Right lobe of liver (tissue), 6 donors: ENCODE measurements around the gene FOXJ3. TPM values are rescaled to one million over a fixed set of nuclear protein-coding genes. Genes with fewer than 3 reads are reported as not detected.

Experiments
- ATAC-seq, 4 donors: fragments of 200-7000 bp; cut with Tn5 transposase; one replicate each; pipeline ENCODE4 v1.9.1; 2020; ENCODE audit warnings: mild to moderate bottlenecking in 4 of 4, moderate library complexity in 4 of 4
- DNase-seq, 3 donors: peaks; one replicate each; pipeline ENCODE4 v3.0.0-alpha.2; 2020
- H3K27ac ChIP-seq, 3 donors: fragments of 200-600 bp; one replicate each; pipeline ENCODE4 v1.8.0; 2022
- H3K27me3 ChIP-seq, 2 donors: fragments of 200-600 bp; one replicate each; pipeline ENCODE4 v1.8.0; 2022
- H3K36me3 ChIP-seq, 4 donors: fragments of 200-600 bp; sonication (generic) in 1 of 4; one replicate each; pipeline versions ENCODE4 v1.5.1 to v1.8.0; 2017 to 2022; ENCODE audit warnings: control low read depth in 1 of 4
- H3K4me1 ChIP-seq, 4 donors: fragments of 200-600 bp; sonication (generic) in 1 of 4; one replicate each; pipeline versions ENCODE4 v1.5.1 to v1.8.0; 2017 to 2022; ENCODE audit warnings: control low read depth in 1 of 4
- H3K4me3 ChIP-seq, 3 donors: fragments of 200-600 bp; one replicate each; pipeline ENCODE4 v1.8.0; 2022
- H3K9me3 ChIP-seq, 4 donors: fragments of 200-600 bp; sonication (generic) in 1 of 4; one replicate each; pipeline versions ENCODE4 v1.5.1 to v1.8.0; 2017 to 2022; ENCODE audit warnings: control low read depth in 1 of 4
- POLR2A ChIP-seq: fragments of 450-650 bp; IDR thresholded peaks from one replicate; pipeline ENCODE4 v1.6.1; 2017; ENCODE audit warnings: antibody characterized with exemption, mild to moderate bottlenecking
- whole genome bisulfite sequencing: methylation state at CpG from one replicate; pipeline ENCODE4 v1.1.6; 2018; ENCODE audit warnings: low coverage, low lambda C conversion rate; ENCODE audit not compliant: insufficient coverage; ENCODE audit errors: missing lambda C conversion rate; 5-methylcytosine and 5-hydroxymethylcytosine counted together
- intact Hi-C, 2 donors: fragments of 100-400 bp; cut with DNase I; formaldehyde crosslinking; loops; one replicate each; pipeline versions ENCODE4 v1.11.2 to v1.14.1; 2022
- total RNA-seq, 6 experiments: library from RNA; depleted of rRNA in 2 of 6; stranded (reverse); fragments of >200 nt in 2 of 6; fragmentation: NEBNext Ultra II Directional in 3 of 6; extraction: Animal tissue kit (Norgen Biotek cat#: 25700) in 3 of 6; gene quantifications; one replicate each; pipeline versions ENCODE4 v1.1.0 to v1.2.4, GENCODE V29; 2016 to 2023
- TF ChIP-seq, protein P1 (sequence below), 4 donors: fragments of 200-600 bp in 3 of 4; fragments of 450-650 bp in 1 of 4; IDR thresholded peaks; one replicate each; pipeline versions ENCODE4 v1.5.1 to v1.8.0; 2016 to 2022; ENCODE audit warnings: antibody characterized with exemption in 4 of 4, mild to moderate bottlenecking in 2 of 4
- donor health status: DM: no; HTN: yes; CAD: no.
- donor health status: DM: no; HTN: no; CAD: no.
- donor health status: DM: no; HTN: no; CAD: no.
- donor health status: DM: no; HTN: yes; CAD: no.
- donor health status: DM: no; HTN: yes; CAD: no.

The FOXJ3 gene
- total RNA-seq, 6 experiments from 2014 or later, result 12.1 to 18.4 (median 14.5) TPM

GRCh38 chr1:42239555-42239954, 95.5 kb downstream of the FOXJ3 start:
- no peak for TF ChIP-seq POLR2A
- TF ChIP-seq, protein P1, sequence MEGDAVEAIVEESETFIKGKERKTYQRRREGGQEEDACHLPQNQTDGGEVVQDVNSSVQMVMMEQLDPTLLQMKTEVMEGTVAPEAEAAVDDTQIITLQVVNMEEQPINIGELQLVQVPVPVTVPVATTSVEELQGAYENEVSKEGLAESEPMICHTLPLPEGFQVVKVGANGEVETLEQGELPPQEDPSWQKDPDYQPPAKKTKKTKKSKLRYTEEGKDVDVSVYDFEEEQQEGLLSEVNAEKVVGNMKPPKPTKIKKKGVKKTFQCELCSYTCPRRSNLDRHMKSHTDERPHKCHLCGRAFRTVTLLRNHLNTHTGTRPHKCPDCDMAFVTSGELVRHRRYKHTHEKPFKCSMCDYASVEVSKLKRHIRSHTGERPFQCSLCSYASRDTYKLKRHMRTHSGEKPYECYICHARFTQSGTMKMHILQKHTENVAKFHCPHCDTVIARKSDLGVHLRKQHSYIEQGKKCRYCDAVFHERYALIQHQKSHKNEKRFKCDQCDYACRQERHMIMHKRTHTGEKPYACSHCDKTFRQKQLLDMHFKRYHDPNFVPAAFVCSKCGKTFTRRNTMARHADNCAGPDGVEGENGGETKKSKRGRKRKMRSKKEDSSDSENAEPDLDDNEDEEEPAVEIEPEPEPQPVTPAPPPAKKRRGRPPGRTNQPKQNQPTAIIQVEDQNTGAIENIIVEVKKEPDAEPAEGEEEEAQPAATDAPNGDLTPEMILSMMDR (IDR thresholded peaks at IDR 0.05), result no peak
- WGBS, result 95% methylated on average over 1 of the region's 1 CpG
- intact Hi-C loops, result no loop called here

GRCh38 chr1:42239041-42239440, 96.0 kb downstream of the FOXJ3 start:
- Histone ChIP-seq H3K36me3 (no peaks in the 10 kb centered on the region), H3K9me3 (peaks cover 0 to 7% (median 0%) of the 10 kb centered on the region in 4 donors), H3K27ac (no peak overlapping the region), H3K4me3 (no peak overlapping the region), H3K4me1 (no peaks in the 10 kb centered on the region), H3K27me3 (no peaks in the 10 kb centered on the region)
- ATAC-seq, result no peak
- 0% methylated on average over 1 of the region's 1 CpG for whole genome bisulfite sequencing
- TF ChIP-seq, protein P1 (IDR thresholded peaks at IDR 0.05), result no peak
- no peak for TF ChIP-seq POLR2A
- DNase-seq, result no peak
- intact Hi-C loops, result no loop called here

More at GRCh38 chr1:42239555-42239954, 95.5 kb downstream of the FOXJ3 start:
- H3K27ac ChIP-seq, result no peak overlapping the region
- H3K4me3 ChIP-seq, result no peak overlapping the region
- no peaks in the 10 kb centered on the region for H3K4me1 ChIP-seq
- ATAC-seq (no peak), DNase-seq (no peak)
- H3K36me3 ChIP-seq, result no peaks in the 10 kb centered on the region
- H3K27me3 ChIP-seq, result no peaks in the 10 kb centered on the region
- H3K9me3 ChIP-seq, result peaks cover 0 to 7% (median 0%) of the 10 kb centered on the region in 4 donors

DNA sequence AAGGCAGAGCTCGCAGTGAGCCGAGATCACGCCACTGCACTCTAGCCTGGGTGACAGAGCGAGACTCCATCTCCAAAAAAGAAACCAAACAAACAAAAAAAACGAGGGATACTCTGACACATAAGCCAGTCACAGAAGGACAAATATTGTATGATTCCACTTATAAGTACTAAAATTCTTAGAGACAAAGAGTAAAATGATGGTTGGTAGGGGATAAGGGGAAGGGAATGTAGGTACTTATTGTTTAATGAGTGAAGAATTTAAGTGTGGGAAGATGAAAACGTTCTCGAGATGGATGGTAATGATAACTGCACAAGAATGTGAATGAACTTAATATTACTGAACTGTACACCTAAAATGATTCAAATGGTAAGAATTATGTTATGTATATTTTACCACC, 103.8 kb downstream of the FOXJ3 start:
- no peak for DNase-seq
- no peaks in the 10 kb centered on the region for H3K4me1 ChIP-seq
- 99% methylated on average over 5 of the region's 7 CpGs for WGBS
- intact Hi-C loops, result no loop called here
- no peak for TF ChIP-seq POLR2A
- TF ChIP-seq, protein P1 (IDR thresholded peaks at IDR 0.05), result no peak
- H3K27me3 ChIP-seq, result no peaks in the 10 kb centered on the region
- ATAC-seq, result no peak
- H3K36me3 ChIP-seq, result no peaks in the 10 kb centered on the region
- H3K9me3 ChIP-seq, result no peaks in the 10 kb centered on the region
- no peak overlapping the region for H3K4me3 ChIP-seq
- H3K27ac ChIP-seq, result no peak overlapping the region

- DNase-seq (no peak), ATAC-seq (no peak)
- Histone ChIP-seq H3K4me3 (no peak overlapping the region), H3K27me3 (no peaks in the 10 kb centered on the region), H3K9me3 (no peaks in the 10 kb centered on the region), H3K36me3 (no peaks in the 10 kb centered on the region), H3K27ac (no peak overlapping the region), H3K4me1 (no peaks in the 10 kb centered on the region)
- intact Hi-C loops, result no loop called here
- no peak for TF ChIP-seq POLR2A
- TF ChIP-seq, protein P1 (IDR thresholded peaks at IDR 0.05), result no peak
- WGBS, result 84% methylated on average over 6 of the region's 6 CpGs
Measured at GRCh38 chr1:42228938-42229337, 106.1 kb downstream of the FOXJ3 start.

DNA sequence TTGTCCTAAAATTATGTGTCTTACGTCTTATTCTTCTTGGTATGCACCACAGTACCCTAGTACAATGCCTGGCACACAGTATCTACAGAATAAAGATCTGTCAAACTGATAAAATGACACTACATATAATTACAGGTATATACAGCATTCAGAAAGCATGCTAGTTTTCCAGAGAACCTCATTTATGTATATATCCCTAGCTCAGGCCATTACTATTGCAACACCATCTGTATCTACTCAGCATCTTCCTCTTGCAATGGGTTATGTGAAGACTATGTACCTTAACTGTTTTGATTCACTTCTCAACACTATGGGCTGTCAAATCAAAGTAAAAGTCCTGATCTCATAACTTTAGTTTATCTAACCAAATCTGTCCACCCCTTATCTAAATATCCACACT, 112.0 kb downstream of the FOXJ3 start:
- H3K4me3 ChIP-seq, result no peak overlapping the region
- WGBS, result 89% methylated on average over 1 of the region's 1 CpG
- H3K4me1 ChIP-seq, result no peaks in the 10 kb centered on the region
- no peaks in the 10 kb centered on the region for H3K9me3 ChIP-seq
- intact Hi-C loops, result no loop called here
- DNase-seq, result no peak
- no peak for ATAC-seq
- no peaks in the 10 kb centered on the region for H3K27me3 ChIP-seq
- no peaks in the 10 kb centered on the region for H3K36me3 ChIP-seq
- H3K27ac ChIP-seq, result no peak overlapping the region
- TF ChIP-seq POLR2A, result no peak
- TF ChIP-seq, protein P1 (IDR thresholded peaks at IDR 0.05), result no peak
